ENCODE measurements around the gene NOX3.

DNA sequence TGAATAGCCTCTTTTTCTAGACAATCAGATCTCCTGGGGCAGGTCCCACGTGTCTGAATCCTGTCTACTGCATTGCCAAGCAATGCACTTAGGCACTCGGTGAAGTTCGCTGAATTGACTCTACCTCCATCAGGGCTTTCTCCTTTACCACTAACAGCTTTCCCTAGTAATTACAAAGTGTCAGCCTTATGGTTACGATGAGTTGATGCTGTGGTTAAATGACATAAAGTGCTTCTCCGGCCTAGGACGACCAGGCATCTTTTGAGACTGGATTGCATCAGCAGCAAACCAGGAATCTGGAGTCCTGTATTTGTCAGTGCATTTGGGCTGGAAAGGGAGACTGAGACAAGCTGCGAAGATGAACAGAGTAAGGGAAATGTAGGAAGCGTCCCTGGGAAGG, 21.5 kb downstream of the NOX3 start:
- TF ChIP-seq, protein P1, sequence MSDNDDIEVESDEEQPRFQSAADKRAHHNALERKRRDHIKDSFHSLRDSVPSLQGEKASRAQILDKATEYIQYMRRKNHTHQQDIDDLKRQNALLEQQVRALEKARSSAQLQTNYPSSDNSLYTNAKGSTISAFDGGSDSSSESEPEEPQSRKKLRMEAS (IDR thresholded peaks at IDR 0.05; ENCODE audit: insufficient read depth, insufficient read length), result no peak
- TF ChIP-seq, protein P2, sequence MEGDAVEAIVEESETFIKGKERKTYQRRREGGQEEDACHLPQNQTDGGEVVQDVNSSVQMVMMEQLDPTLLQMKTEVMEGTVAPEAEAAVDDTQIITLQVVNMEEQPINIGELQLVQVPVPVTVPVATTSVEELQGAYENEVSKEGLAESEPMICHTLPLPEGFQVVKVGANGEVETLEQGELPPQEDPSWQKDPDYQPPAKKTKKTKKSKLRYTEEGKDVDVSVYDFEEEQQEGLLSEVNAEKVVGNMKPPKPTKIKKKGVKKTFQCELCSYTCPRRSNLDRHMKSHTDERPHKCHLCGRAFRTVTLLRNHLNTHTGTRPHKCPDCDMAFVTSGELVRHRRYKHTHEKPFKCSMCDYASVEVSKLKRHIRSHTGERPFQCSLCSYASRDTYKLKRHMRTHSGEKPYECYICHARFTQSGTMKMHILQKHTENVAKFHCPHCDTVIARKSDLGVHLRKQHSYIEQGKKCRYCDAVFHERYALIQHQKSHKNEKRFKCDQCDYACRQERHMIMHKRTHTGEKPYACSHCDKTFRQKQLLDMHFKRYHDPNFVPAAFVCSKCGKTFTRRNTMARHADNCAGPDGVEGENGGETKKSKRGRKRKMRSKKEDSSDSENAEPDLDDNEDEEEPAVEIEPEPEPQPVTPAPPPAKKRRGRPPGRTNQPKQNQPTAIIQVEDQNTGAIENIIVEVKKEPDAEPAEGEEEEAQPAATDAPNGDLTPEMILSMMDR (IDR thresholded peaks at IDR 0.05; ENCODE audit: extremely low read depth in 1 of 2, insufficient read depth in 1 of 2, low read depth in 1 of 2, low read length in 2 of 2), result no peak

Measured in endothelial cell of umbilical vein (primary cell).